Measurements from ENCODE around the gene GBP2.

DNA sequence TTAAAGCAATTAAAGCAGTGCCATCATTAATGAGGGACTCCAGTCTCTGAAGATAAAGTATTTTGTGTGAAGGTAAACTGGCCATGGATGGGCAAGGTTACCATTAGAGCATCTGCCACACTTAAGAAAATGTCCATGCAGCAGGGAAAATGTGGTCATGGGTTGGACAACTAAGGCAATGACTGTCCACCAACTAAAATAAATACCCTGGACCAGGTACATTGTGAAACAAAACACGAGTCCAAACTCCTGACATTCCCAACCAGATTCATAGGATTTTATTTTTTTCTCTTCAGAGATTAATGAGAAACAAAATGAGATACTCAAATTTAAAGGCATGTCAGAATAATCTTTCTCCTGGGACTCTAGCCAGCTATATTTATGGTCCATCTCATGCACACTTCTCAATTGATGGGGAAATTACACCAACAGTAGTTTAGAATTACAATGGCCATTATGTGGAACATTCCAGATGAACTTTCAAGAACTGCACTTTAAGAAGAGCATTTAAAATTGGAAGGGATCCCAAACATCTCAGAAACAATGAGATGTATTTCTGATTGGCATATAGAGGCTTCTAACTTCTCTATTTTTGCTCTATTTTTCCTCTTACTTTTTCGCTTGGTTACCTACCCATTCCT lies 41.8 kb upstream of the GBP2 start:
- TF ChIP-seq, protein P1, sequence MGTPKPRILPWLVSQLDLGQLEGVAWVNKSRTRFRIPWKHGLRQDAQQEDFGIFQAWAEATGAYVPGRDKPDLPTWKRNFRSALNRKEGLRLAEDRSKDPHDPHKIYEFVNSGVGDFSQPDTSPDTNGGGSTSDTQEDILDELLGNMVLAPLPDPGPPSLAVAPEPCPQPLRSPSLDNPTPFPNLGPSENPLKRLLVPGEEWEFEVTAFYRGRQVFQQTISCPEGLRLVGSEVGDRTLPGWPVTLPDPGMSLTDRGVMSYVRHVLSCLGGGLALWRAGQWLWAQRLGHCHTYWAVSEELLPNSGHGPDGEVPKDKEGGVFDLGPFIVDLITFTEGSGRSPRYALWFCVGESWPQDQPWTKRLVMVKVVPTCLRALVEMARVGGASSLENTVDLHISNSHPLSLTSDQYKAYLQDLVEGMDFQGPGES (IDR thresholded peaks at IDR 0.05; ENCODE audit: low read depth, low read length), result no peak
- TF ChIP-seq, protein P2, sequence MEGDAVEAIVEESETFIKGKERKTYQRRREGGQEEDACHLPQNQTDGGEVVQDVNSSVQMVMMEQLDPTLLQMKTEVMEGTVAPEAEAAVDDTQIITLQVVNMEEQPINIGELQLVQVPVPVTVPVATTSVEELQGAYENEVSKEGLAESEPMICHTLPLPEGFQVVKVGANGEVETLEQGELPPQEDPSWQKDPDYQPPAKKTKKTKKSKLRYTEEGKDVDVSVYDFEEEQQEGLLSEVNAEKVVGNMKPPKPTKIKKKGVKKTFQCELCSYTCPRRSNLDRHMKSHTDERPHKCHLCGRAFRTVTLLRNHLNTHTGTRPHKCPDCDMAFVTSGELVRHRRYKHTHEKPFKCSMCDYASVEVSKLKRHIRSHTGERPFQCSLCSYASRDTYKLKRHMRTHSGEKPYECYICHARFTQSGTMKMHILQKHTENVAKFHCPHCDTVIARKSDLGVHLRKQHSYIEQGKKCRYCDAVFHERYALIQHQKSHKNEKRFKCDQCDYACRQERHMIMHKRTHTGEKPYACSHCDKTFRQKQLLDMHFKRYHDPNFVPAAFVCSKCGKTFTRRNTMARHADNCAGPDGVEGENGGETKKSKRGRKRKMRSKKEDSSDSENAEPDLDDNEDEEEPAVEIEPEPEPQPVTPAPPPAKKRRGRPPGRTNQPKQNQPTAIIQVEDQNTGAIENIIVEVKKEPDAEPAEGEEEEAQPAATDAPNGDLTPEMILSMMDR (IDR thresholded peaks at IDR 0.05), result no peak
- TF ChIP-seq, protein P3, sequence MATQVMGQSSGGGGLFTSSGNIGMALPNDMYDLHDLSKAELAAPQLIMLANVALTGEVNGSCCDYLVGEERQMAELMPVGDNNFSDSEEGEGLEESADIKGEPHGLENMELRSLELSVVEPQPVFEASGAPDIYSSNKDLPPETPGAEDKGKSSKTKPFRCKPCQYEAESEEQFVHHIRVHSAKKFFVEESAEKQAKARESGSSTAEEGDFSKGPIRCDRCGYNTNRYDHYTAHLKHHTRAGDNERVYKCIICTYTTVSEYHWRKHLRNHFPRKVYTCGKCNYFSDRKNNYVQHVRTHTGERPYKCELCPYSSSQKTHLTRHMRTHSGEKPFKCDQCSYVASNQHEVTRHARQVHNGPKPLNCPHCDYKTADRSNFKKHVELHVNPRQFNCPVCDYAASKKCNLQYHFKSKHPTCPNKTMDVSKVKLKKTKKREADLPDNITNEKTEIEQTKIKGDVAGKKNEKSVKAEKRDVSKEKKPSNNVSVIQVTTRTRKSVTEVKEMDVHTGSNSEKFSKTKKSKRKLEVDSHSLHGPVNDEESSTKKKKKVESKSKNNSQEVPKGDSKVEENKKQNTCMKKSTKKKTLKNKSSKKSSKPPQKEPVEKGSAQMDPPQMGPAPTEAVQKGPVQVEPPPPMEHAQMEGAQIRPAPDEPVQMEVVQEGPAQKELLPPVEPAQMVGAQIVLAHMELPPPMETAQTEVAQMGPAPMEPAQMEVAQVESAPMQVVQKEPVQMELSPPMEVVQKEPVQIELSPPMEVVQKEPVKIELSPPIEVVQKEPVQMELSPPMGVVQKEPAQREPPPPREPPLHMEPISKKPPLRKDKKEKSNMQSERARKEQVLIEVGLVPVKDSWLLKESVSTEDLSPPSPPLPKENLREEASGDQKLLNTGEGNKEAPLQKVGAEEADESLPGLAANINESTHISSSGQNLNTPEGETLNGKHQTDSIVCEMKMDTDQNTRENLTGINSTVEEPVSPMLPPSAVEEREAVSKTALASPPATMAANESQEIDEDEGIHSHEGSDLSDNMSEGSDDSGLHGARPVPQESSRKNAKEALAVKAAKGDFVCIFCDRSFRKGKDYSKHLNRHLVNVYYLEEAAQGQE (IDR thresholded peaks at IDR 0.05; ENCODE audit: low read depth, low read length), result no peak
- TF ChIP-seq RCOR1 (IDR thresholded peaks at IDR 0.05; ENCODE audit: low read length) (no peak), POLR2AphosphoS5 (IDR thresholded peaks at IDR 0.05; ENCODE audit: low read depth, low read length) (no peak)

Data from SK-N-SH (cell line).